SK-N-SH treated with all-trans-retinoic acid at 6 μM for 48 hours (cell line): ENCODE data around the gene RPL27A.

Experiments
- ATAC-seq: fragments of 200-7000 bp; cut with Tn5 transposase; 3 replicates; pipeline ENCODE4 v1.9.1; 2020; ENCODE audit warnings: mild to moderate bottlenecking, moderate library complexity
- BACH2 ChIP-seq: fragments of 250-450 bp; sonication (Bioruptor Pico); IDR thresholded peaks from 2 replicates; pipeline ENCODE4 v1.9.0; 2021; ENCODE audit warnings: mild to moderate bottlenecking, borderline replicate concordance
- CSDC2 ChIP-seq: fragments of 250-450 bp; sonication (Bioruptor Pico); IDR thresholded peaks from 2 replicates; pipeline ENCODE4 v1.5.0; 2020; ENCODE audit warnings: mild to moderate bottlenecking, moderate library complexity
- CSRNP3 ChIP-seq: fragments of 250-450 bp; sonication (Bioruptor Pico); IDR thresholded peaks from 2 replicates; pipeline ENCODE4 v1.5.1; 2021; ENCODE audit warnings: mild to moderate bottlenecking, moderate library complexity
- ESRRG ChIP-seq: fragments of 250-450 bp; sonication (Bioruptor Pico); IDR thresholded peaks from 2 replicates; pipeline ENCODE4 v1.6.1; 2021; ENCODE audit warnings: mild to moderate bottlenecking
- GLIS3 ChIP-seq: fragments of 250-450 bp; sonication (Bioruptor Pico); IDR thresholded peaks from 2 replicates; pipeline ENCODE4 v1.5.0; 2020; ENCODE audit warnings: mild to moderate bottlenecking, moderate library complexity
- ISL1 ChIP-seq: fragments of 250-450 bp; sonication (Bioruptor Pico); IDR thresholded peaks from 2 replicates; pipeline ENCODE4 v2.1.2; 2022; ENCODE audit warnings: mild to moderate bottlenecking, moderate library complexity
- OSR1 ChIP-seq: fragments of 250-450 bp; sonication (Bioruptor Pico); IDR thresholded peaks from 2 replicates; pipeline ENCODE4 v1.8.0; 2022; ENCODE audit warnings: moderate library complexity, mild to moderate bottlenecking, inconsistent platforms
- POU6F1 ChIP-seq: fragments of 250-450 bp; sonication (Bioruptor Pico); IDR thresholded peaks from 2 replicates; pipeline ENCODE4 v1.8.0; 2021; ENCODE audit warnings: low read depth, mild to moderate bottlenecking, moderate library complexity, borderline replicate concordance
- PPARA ChIP-seq: fragments of 250-450 bp; sonication (Bioruptor Pico); IDR thresholded peaks from 2 replicates; pipeline ENCODE4 v1.5.0; 2020; ENCODE audit warnings: mild to moderate bottlenecking, borderline replicate concordance
- RARB ChIP-seq: fragments of 250-450 bp; sonication (Bioruptor Pico); IDR thresholded peaks from 2 replicates; pipeline ENCODE4 v1.8.0; 2021; ENCODE audit warnings: mild to moderate bottlenecking, moderate library complexity
- SNAI2 ChIP-seq: fragments of 250-450 bp; sonication (Bioruptor Pico); IDR thresholded peaks from 2 replicates; pipeline ENCODE4 v1.5.0; 2020; ENCODE audit warnings: mild to moderate bottlenecking, moderate library complexity
- TCF4 ChIP-seq: fragments of 250-450 bp; sonication (Bioruptor Pico); IDR thresholded peaks from 2 replicates; pipeline ENCODE4 v1.8.0; 2021; ENCODE audit warnings: mild to moderate bottlenecking, moderate library complexity, borderline replicate concordance
- TSHZ2 ChIP-seq: fragments of 250-450 bp; sonication (Bioruptor Pico); IDR thresholded peaks from 2 replicates; pipeline ENCODE4 v1.5.0; 2020; ENCODE audit warnings: mild to moderate bottlenecking, moderate library complexity
- ZC3H10 ChIP-seq: fragments of 250-450 bp; sonication (Bioruptor Pico); IDR thresholded peaks from 2 replicates; pipeline ENCODE4 v1.5.1; 2021; ENCODE audit warnings: mild to moderate bottlenecking, moderate library complexity
- ZFP3 ChIP-seq: fragments of 250-450 bp; sonication (Bioruptor Pico); IDR thresholded peaks from 2 replicates; pipeline ENCODE4 v1.5.0; 2020; ENCODE audit warnings: mild to moderate bottlenecking, moderate library complexity
- ZFP30 ChIP-seq: fragments of 450-650 bp; formaldehyde crosslinking; IDR thresholded peaks from 2 replicates; pipeline ENCODE4 v1.5.0; 2022; ENCODE audit warnings: mild to moderate bottlenecking, moderate library complexity
- ZNF565 ChIP-seq: fragments of 450-650 bp; formaldehyde crosslinking; conservative IDR thresholded peaks from 2 replicates; pipeline ENCODE4 v1.5.0; 2020; ENCODE audit warnings: low read depth, mild to moderate bottlenecking, moderate library complexity
- ZNF70 ChIP-seq: fragments of 450-650 bp; formaldehyde crosslinking; IDR thresholded peaks from 2 replicates; pipeline ENCODE4 v1.5.0; 2020; ENCODE audit warnings: mild to moderate bottlenecking, moderate library complexity
- TF ChIP-seq, protein P1 (sequence below): fragments of 250-450 bp; sonication (Bioruptor Pico); IDR thresholded peaks from 2 replicates; pipeline ENCODE4 v1.5.1; 2020; ENCODE audit warnings: low read depth, mild to moderate bottlenecking, moderate library complexity
- TF ChIP-seq, protein P2 (sequence below): fragments of 250-450 bp; sonication (Bioruptor Pico); IDR thresholded peaks from 2 replicates; pipeline ENCODE4 v1.8.0; 2020; ENCODE audit warnings: mild to moderate bottlenecking, moderate library complexity, borderline replicate concordance

The RPL27A gene

DNA sequence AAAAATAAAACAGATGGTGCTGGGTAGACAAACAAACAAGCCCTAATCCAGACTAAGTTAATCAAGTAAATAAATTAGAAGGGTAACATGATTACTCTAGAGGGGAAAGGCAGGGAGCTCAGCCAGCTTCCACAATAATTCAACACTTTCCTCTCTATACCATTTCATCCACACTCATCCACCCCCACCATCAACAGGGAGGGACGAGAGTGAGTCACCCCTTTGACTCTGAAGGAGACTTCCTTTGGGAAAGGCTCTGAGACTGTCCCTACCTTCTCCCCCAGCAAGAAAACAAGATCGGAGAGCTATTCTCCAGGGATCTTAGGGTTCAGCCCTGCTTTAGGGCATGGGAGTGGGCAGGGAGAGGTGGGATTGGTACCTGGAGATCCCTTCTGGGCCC lies 33.2 kb upstream of the RPL27A start (continued):
- TF ChIP-seq CSRNP3 (CRISPR knock-in tag): no peak
- no peak for TF ChIP-seq ZFP30

DNA sequence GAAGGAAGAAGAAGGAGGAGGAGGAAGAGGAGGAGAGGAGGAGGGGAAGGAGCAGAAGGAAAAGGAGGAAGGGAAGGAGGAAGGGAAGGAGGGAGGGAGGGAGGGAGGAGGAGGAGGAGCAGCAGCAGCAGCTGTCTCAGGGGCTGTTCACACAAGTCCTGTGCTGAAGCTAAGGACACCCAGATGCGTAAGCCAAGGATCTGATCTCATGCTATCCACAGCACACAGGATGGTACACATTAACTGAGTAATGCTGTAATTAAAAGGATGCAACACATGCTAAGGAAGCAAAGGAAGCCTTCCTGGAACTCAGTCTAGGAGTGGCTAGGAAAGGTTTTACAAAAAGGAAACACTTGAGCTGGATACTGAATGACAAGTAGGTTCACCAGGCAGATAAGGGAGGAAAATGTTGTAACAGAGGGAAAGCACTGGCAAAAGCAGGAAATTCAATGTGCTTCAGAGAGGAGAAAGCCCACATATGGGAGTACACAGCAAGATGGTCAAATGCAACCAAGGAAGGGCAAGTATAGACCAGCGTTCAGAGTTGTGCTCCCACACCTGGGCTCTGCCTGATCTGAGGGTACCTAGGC lies 32.1 kb upstream of the RPL27A start:
- TF ChIP-seq ESRRG (CRISPR knock-in tag): no peak
- TF ChIP-seq BACH2 (CRISPR knock-in tag): no peak
- TF ChIP-seq ZNF565 (CRISPR knock-in tag): no peak
- no peak for TF ChIP-seq OSR1
- TF ChIP-seq ZNF70 (CRISPR knock-in tag): no peak
- no peak for TF ChIP-seq TCF4 (CRISPR knock-in tag)
- ATAC-seq: no peak

- ATAC-seq: peak; percentile 90
- TF ChIP-seq CSDC2 (CRISPR knock-in tag): no peak
- TF ChIP-seq ZNF565 (CRISPR knock-in tag): no peak
- TF ChIP-seq POU6F1 (CRISPR knock-in tag): no peak
These were observed 30.5 kb upstream of the RPL27A start for GRCh38 chr11:8652140-8652539.

GRCh38 chr11:8654503-8654902 lies 28.1 kb upstream of the RPL27A start:
- no peak for TF ChIP-seq PPARA (CRISPR knock-in tag)
- TF ChIP-seq TSHZ2 (CRISPR knock-in tag): no peak
- TF ChIP-seq CSDC2 (CRISPR knock-in tag): no peak
- no peak for TF ChIP-seq ZFP3 (CRISPR knock-in tag)
- no peak for TF ChIP-seq ZNF565 (CRISPR knock-in tag)
- no peak for TF ChIP-seq ISL1 (CRISPR knock-in tag)
- no peak for TF ChIP-seq TCF4 (CRISPR knock-in tag)
- TF ChIP-seq RARB (CRISPR knock-in tag): no peak
- no peak for TF ChIP-seq ESRRG (CRISPR knock-in tag)
- no peak for TF ChIP-seq BACH2 (CRISPR knock-in tag)
- TF ChIP-seq, protein P1, sequence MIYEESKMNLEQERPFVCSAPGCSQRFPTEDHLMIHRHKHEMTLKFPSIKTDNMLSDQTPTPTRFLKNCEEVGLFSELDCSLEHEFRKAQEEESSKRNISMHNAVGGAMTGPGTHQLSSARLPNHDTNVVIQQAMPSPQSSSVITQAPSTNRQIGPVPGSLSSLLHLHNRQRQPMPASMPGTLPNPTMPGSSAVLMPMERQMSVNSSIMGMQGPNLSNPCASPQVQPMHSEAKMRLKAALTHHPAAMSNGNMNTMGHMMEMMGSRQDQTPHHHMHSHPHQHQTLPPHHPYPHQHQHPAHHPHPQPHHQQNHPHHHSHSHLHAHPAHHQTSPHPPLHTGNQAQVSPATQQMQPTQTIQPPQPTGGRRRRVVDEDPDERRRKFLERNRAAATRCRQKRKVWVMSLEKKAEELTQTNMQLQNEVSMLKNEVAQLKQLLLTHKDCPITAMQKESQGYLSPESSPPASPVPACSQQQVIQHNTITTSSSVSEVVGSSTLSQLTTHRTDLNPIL (CRISPR knock-in tag): no peak
- TF ChIP-seq, protein P2, sequence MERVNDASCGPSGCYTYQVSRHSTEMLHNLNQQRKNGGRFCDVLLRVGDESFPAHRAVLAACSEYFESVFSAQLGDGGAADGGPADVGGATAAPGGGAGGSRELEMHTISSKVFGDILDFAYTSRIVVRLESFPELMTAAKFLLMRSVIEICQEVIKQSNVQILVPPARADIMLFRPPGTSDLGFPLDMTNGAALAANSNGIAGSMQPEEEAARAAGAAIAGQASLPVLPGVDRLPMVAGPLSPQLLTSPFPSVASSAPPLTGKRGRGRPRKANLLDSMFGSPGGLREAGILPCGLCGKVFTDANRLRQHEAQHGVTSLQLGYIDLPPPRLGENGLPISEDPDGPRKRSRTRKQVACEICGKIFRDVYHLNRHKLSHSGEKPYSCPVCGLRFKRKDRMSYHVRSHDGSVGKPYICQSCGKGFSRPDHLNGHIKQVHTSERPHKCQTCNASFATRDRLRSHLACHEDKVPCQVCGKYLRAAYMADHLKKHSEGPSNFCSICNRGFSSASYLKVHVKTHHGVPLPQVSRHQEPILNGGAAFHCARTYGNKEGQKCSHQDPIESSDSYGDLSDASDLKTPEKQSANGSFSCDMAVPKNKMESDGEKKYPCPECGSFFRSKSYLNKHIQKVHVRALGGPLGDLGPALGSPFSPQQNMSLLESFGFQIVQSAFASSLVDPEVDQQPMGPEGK (CRISPR knock-in tag): no peak
- no peak for TF ChIP-seq OSR1
- TF ChIP-seq SNAI2 (CRISPR knock-in tag): no peak
- TF ChIP-seq GLIS3 (CRISPR knock-in tag): no peak
- TF ChIP-seq ZNF70 (CRISPR knock-in tag): no peak
- no peak for TF ChIP-seq ZC3H10 (CRISPR knock-in tag)
- no peak for TF ChIP-seq ZFP30

More at GRCh38 chr11:8654503-8654902, 28.1 kb upstream of the RPL27A start:
- ATAC-seq: no peak
